ENCODE results near the gene ARRDC1.

DNA sequence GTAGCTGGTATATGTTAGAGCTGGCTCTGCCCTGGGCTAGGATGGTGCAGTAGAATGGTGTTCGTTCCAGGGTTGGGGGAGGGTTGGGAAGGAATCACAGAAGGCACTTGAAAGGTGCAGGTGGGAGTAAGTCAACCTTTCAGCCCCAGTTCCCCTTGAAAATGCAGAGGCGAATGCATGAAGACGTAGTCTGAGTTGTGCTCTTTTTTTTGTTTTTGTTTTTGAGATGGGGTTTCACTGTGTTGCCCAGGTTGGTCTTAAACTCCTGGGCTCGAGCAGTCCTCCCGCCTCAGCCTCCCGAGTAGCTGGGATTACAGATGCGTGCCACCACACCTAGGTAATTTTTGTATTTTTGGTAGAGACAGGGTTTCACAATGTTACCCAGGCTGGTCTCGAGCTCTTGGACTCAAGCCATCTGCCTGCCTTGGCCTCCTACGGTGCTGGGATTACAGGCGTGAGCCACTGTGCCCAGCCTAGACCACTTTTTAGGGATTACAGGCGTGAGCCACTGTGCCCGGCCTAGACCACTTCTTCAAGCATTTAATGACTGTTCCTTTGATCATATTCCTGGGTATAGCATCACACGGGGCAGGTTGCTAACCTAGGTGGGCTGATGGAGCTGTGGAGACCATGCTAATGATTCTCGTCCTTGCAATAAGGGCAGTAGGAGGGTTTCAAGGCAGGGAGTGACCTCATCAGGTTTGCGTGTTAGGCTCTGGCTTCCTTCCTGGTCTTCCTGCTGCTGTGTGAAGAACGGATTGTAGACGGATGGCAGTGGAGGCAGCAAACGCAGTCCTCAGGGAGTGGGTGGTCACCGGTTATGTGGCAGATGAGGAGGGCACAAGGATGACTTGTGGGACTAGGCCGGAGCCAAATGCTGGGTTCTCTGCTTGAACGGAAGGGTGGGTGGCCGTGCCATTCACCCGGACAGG, 27.0 kb downstream of the ARRDC1 start:
- TF ChIP-seq, protein P1, sequence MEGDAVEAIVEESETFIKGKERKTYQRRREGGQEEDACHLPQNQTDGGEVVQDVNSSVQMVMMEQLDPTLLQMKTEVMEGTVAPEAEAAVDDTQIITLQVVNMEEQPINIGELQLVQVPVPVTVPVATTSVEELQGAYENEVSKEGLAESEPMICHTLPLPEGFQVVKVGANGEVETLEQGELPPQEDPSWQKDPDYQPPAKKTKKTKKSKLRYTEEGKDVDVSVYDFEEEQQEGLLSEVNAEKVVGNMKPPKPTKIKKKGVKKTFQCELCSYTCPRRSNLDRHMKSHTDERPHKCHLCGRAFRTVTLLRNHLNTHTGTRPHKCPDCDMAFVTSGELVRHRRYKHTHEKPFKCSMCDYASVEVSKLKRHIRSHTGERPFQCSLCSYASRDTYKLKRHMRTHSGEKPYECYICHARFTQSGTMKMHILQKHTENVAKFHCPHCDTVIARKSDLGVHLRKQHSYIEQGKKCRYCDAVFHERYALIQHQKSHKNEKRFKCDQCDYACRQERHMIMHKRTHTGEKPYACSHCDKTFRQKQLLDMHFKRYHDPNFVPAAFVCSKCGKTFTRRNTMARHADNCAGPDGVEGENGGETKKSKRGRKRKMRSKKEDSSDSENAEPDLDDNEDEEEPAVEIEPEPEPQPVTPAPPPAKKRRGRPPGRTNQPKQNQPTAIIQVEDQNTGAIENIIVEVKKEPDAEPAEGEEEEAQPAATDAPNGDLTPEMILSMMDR (IDR thresholded peaks at IDR 0.05; ENCODE audit: insufficient read depth, low read length) = no peak
- TF ChIP-seq POLR2AphosphoS5 (IDR thresholded peaks at IDR 0.05; ENCODE audit: low read depth) (no peak), GABPA (IDR thresholded peaks at IDR 0.05; ENCODE audit: low read depth) (no peak), SPI1 (IDR thresholded peaks at IDR 0.05; ENCODE audit: borderline replicate concordance, low read depth) (no peak)
- TF ChIP-seq, protein P2, sequence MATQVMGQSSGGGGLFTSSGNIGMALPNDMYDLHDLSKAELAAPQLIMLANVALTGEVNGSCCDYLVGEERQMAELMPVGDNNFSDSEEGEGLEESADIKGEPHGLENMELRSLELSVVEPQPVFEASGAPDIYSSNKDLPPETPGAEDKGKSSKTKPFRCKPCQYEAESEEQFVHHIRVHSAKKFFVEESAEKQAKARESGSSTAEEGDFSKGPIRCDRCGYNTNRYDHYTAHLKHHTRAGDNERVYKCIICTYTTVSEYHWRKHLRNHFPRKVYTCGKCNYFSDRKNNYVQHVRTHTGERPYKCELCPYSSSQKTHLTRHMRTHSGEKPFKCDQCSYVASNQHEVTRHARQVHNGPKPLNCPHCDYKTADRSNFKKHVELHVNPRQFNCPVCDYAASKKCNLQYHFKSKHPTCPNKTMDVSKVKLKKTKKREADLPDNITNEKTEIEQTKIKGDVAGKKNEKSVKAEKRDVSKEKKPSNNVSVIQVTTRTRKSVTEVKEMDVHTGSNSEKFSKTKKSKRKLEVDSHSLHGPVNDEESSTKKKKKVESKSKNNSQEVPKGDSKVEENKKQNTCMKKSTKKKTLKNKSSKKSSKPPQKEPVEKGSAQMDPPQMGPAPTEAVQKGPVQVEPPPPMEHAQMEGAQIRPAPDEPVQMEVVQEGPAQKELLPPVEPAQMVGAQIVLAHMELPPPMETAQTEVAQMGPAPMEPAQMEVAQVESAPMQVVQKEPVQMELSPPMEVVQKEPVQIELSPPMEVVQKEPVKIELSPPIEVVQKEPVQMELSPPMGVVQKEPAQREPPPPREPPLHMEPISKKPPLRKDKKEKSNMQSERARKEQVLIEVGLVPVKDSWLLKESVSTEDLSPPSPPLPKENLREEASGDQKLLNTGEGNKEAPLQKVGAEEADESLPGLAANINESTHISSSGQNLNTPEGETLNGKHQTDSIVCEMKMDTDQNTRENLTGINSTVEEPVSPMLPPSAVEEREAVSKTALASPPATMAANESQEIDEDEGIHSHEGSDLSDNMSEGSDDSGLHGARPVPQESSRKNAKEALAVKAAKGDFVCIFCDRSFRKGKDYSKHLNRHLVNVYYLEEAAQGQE (IDR thresholded peaks at IDR 0.05; ENCODE audit: insufficient replicate concordance, low read depth) = no peak

Measured in HL-60 (cell line).